A204.1 (cell line): ENCODE results near the gene TMCC1.
"Not testable (repeated sequence)": the region's sequence is repeated elsewhere in the genome, so short reads cannot be mapped to it uniquely, and the experiment has no call there.

Experiments
- FAIRE-seq: peaks from 2 replicates; lab custom pipeline; 2012; peaks lifted over from hg19 to GRCh38; lab: Jason Lieb, UNC

Gene TMCC1

DNA sequence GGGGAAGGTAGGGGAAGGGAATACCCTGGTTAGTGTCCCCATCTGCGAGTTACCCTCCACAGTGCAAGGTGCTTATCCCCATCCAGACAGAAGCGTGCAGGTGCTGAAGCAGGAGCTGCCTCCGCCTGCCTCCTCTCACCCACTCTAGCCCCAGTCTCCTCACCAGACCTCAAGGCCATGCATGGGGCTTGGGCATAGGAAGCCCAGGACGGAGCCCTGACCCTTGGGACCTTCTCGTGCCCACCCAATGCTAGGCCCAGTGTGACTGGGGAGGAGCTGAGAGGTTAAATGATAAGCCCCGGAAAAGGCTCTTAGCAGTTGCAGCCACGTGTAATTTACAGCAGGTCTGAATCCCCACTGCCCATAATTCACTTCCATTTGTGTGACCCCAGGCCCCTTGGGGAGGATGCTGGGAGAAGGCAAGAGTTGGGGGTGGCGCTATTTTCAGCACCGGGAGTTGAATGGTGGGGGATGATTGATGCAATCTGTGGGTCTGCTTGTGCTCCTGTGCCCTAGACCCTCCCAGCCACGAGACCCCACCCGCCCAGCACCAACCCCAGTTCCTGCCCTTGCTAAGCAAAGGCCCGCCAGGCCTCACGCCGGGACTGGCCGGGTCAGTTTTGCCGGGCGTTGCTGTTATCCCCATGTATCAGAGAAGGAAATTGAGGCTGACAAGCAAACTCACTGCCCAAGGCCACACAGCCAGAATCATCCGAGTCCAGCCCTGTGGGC, 272.5 kb downstream of the TMCC1 start:
- no peak for FAIRE-seq

DNA sequence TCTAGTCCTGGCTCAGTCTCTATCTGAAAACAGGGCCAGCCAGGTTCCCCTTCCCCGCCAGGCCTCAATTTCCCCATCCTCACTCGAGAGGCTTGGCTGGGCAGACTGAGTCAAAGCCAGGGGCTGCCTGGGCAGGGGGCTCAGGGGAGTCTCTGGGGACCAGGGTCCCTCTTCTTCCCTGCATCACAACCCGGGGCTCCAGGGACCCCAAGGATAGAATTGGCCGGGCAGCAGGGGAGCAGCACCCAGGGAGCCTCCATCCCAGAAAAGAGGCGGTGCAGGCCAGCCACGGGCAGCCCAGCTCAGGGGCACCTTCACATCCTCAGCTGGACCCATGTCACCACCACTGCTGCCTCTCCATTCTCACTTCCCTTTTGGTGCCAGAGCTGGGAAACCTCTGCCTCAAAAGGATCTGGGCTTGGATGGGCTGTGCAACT, 273.8 kb downstream of the TMCC1 start:
- FAIRE-seq = no peak

- FAIRE-seq = no peak
Measured at GRCh38 chr3:129618901-129619671, 274.4 kb downstream of the TMCC1 start.

- no peak for FAIRE-seq
Measured at GRCh38 chr3:129618186-129618820, 275.2 kb downstream of the TMCC1 start.

- no peak for FAIRE-seq
Measured at GRCh38 chr3:129617381-129618185, 275.9 kb downstream of the TMCC1 start.

DNA sequence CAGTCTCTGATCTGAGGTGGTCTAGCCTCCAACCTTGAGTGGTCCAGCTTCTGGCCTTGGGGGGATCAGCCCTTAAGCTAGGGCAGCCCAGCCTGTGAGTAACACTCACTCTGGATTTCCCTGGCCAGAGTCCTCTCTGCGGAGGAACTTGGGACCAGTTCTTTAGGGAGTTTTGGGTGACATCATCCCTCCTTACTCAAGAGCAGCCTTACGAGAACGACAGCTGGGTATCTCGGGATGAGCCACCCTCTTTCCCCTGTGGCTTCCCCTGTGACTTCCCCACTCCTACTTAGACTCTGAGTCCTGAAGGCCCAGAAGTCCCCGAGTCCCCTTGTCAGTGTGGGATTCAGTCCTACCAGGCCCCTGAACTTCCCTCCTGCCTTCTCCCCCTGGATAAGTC, 276.8 kb downstream of the TMCC1 start:
- no peak for FAIRE-seq

- FAIRE-seq = no peak
Measured at GRCh38 chr3:129616291-129616690, 277.2 kb downstream of the TMCC1 start.

- FAIRE-seq = no peak
Measured at GRCh38 chr3:129615751-129616281, 277.7 kb downstream of the TMCC1 start.

DNA sequence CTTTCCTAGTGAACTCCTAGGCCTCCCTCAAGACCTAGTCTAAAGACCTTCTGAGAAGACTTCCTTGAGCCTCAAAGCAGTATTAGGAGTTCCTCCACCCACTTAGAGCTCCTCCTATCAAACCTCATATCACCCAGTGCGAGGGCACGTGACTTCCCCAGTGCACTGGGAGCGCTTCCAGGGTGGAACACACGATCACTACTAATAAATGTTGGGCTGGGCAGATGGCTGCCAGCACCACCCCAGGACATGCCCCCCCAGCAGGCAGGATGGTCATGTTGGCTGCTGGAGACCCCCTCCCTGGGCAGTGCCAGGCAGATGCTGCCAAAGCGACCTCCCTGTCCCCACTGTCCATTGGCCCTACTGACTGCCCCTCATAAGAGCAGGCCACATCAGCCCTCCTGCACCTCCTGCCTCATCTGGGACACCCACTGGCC, 278.6 kb downstream of the TMCC1 start:
- no peak for FAIRE-seq

- no peak for FAIRE-seq
Measured at GRCh38 chr3:129614435-129614834, 279.1 kb downstream of the TMCC1 start.

DNA sequence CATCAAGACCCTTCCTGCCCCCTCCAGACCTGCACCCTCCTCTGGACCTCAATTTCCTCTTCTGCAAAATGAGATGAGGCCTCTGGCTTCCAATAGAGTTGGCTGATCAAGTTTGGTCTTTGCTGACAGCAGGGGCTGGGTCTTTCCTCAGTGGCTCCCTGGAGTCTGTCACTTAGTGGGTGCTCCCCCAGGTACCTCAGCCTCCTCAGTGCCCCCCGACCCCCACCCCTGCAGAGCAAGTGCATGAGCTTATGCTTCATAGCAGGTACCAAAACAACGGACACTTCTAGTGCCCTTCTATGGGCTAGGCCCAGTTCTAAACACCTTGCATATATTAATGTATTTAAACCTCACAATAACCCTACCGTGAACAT, 280.2 kb downstream of the TMCC1 start:
- no peak for FAIRE-seq

- no peak for FAIRE-seq
Measured at GRCh38 chr3:129612534-129613366, 280.8 kb downstream of the TMCC1 start.

DNA sequence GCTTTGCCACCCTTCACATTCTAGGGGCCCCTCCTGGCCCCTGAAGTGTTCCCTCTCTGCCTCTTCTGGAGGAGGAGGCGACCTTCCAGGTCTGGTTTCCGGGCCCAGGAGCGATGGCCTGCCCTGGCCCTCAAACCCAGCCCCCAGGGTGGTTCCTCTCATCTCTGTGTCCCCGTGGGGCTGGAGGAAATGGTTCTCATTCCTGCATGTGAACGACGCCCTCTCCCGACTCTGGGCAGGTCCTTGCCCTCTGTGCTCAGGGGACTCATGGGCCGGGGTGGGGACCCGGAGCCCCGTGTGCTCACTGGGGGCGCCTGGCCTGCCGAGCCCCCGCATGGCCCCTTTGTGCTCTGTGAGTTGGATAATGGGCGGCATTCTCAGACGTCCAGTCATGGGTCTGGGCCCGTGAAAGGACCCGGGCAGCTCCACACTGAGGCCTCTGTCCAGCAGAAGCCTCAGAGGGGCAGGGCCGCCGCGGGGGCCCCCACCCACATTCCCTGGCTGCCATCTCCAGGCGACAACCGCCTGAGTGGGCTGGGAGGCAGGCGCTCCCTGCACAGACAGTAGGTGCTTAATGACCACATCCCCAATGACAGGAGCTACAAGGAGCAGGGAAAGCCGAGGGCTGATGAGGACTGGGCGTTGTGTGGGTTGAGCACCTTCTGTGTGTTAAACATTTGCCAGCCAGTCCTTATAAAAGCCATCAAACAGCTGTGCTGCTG, 281.5 kb downstream of the TMCC1 start:
- FAIRE-seq = no peak

DNA sequence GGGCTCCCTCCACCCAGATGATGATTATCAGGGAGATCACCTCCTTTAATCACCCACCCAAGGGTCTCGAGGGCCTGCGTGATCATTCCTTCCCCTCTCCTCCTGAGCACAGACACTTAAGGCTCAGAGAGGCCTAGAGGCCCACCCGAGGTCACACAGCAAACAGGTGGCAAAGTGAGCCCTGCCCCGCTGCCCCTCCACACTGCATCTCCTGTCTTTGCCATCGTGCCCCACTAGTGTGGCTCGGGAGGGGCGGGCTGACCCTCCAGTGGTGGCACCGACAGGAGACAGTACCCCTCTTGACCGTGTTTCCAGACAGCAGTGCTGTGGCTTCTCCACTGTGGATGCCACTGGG, 282.1 kb downstream of the TMCC1 start:
- FAIRE-seq = no peak

- not testable (repeated sequence) for FAIRE-seq
Measured at GRCh38 chr3:129610794-129611445, 282.6 kb downstream of the TMCC1 start.

DNA sequence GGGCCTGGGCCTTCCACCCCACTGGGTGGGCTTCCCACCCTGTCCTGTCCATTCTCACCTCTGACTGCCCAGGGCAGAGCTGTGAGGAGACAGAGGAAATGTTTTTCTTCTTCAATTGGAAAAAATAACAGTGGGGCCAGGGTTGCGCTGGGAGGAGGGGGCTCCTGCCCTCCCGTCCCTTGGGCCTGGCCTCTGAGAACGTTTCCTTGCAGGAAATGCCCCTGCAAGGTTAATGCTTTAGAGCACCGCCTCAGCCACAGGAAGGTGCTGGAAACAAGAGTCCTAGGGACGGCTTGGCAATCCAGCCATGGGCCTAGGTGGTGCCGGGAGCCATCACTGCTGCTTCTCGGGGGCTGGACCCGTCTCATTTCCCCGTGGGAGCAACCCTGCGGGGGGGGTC, 283.2 kb downstream of the TMCC1 start:
- FAIRE-seq = no peak

DNA sequence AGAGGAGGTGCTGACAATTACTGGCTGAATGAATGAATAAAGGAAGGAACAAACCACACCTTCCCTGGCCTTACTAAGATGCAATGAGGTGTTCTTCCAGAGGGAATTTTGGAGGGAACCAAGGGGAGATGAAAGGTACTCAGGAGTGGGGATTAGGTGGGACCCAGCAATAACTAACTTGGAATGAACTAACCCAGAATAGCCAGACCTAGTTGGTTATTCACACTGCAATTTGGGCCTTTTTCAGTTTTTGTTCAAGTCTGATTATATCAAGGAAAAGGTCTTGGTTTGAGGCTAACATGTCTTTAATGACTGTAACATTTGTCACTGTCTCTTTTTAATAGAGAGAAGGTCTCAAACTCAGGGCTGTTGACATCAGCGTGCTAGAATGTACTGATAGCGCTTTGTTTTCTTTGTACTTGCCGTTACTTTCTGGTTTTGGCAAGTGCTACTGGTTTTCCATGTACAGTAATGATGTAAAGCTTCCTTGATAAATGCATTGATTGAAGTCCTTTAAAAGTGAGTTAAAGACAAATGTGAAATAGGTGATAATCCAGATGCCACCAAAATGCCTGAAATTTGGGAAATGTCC, 283.8 kb downstream of the TMCC1 start:
- FAIRE-seq = no peak

DNA sequence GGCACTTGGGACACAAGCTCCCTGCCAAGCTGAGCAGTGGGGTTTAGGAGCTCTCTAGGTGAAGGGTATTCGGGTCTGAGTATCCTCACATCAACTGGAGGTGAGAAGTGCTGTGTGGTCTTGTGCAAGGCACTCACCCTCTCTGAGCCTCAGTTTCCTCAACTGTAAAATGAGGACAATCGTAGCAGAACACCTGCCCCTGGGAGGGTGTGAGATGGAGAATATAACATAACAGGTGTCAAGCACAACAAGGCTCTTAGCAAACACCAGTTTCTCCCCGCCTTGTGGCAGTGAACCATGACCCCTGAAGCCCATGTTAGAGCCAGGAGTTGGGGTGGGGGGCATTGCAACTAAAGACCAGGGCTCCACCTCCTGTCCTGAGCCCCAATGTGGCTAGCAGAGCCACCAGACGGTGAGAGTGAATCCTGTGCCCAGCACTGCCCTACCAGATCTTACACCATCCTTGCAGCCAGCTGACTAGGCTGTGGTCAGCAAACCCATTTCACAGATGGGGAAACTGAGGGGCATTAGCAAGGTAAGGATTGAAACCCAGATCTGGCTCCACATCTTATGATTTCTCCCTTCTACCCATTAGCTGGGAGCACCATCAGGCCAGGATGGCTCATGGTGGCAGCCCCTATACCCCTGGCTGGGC, 284.4 kb downstream of the TMCC1 start:
- FAIRE-seq = no peak
